Stimulated activated CD8-positive, alpha-beta memory T cell treated with anti-CD3 and anti-CD28 coated beads, Interleukin-7, amount 100 ng/mL, for 24 hours (primary cell): ENCODE results near the gene HSPH1.
"Not testable (repeated sequence)": the region's sequence is repeated elsewhere in the genome, so short reads cannot be mapped to it uniquely, and the experiment has no call there.

Source experiments
- DNase-seq: peaks from one replicate; pipeline ENCODE4 v3.0.0-alpha.2; 2020; ENCODE audit warnings: low read depth

HSPH1 gene

GRCh38 chr13:31131470-31131961, 30.2 kb downstream of the HSPH1 start:
- no peak for DNase-seq

DNA sequence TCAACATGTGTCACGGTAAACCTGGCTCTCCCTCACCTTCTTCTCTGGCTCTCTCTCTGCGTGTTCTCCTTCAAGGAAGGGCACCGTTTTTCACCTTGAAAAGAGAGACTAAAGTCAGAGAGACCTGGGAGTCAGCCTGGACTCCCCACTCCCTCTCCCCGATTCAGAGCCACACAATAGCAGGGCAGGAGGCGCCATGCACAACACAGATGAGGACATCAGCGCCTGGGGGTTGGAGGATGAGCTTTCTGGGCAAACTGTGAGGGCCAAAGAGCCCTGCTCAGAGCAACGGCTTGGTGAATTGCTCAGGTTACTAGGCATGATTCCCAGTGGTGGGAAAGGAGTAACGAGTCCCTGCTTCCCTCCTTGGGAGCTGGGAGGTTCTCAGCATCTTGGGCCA, 32.3 kb downstream of the HSPH1 start:
- DNase-seq, result no peak

DNA sequence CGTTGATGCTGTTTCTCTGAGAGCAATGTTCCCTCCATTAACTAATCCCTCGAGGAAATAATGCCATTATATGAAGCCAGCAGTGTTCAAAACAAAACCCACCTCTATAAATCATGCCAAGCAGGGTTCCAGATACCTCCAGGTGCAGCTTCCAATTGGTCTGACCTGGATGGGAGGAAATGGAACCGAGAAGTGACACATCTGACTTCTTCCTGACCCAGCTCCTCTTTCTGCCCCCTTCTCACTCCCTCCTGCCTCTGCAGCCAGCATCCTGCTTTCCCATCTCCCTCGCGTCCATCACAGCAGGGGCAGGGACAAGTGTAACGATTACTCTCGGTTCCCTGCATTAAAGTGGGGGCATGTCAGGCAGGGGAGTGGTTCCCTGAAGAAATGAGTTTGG, 37.5 kb downstream of the HSPH1 start:
- no peak for DNase-seq

GRCh38 chr13:31122544-31123260, 39.0 kb downstream of the HSPH1 start:
- DNase-seq, result no peak

GRCh38 chr13:31122143-31122542, 39.6 kb downstream of the HSPH1 start:
- DNase-seq, result no peak

GRCh38 chr13:31121379-31122140, 40.1 kb downstream of the HSPH1 start:
- DNase-seq, result no peak

DNA sequence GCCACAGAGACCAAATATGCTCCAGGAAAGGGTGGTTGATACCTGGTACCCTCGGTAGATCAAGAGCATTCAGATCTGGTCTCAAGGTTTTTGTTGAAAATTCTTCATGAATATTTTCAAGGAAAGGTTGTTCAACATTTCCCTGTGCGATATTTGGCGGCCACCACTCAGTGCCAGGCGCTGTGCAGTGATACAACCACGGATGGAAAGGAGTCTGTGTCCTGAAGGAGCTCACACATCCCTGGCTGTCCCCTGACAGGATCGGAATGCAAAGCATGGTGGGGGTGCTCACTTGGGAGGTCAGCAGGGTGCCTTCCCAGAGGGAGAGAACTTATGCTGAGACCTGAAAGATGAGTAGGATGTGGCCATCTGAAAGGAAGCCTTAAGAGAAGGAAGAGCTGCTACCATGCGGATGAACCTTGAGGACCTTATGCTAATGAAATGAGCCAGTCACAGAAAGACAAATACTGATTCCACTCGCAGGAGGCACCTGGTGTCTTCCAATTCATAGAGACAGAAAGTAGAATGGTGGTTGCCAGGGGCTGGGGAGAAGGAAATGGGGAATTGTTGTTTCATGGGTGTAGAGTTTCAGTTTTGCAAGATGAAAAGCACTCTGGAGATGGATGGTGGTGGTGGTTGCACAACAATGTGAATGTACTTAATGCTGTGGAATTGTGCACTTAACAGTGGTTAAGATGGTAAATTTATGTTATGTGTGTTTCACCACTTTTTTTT, 41.6 kb downstream of the HSPH1 start:
- no peak for DNase-seq

DNA sequence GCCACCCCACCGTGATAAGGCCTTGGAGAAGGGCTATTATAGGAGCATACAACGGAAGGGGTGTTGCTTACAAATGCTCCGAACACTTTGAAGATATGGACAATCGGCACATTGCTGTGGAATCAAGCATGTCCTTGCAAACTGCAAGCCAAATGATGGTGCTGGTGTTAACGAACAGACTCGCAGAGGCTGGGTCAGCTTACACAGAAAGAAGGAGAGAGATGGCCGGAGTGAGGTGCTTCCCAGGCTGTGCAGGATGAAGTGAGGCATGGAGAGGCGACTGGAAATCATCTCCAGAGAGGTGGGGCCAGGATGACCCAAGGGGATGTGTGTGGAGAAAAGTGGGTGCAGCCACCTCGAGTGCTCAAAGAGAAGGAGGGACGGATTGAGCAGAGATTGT, 42.2 kb downstream of the HSPH1 start:
- DNase-seq, result no peak

- no peak for DNase-seq
Measured at GRCh38 chr13:31116224-31116623, 45.5 kb downstream of the HSPH1 start.

DNA sequence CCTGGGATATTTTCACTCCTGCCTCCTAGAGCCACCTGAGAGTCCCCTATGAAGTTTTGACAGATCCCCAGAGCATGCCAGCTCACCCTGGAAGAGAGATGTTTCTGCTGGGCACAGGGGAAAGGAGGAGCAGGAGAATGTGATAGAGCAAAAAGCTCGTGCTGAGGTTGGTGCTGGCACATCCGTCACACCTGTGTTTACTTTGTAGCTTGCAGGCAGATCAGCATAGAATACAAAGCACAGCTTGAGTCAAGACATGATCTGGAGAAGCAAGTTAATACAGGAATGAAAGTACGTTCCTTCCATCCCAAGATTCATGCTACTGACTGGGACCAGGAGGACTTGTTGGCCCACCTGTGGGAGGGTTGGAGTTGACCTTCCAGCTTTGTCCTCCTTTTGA, 46.1 kb downstream of the HSPH1 start:
- DNase-seq, result no peak

- DNase-seq, result no peak
Measured at GRCh38 chr13:31114641-31115040, 47.1 kb downstream of the HSPH1 start.

- no peak for DNase-seq
Measured at GRCh38 chr13:31111136-31111535, 50.6 kb downstream of the HSPH1 start.

GRCh38 chr13:31110617-31111016, 51.1 kb downstream of the HSPH1 start:
- DNase-seq, result no peak

- DNase-seq, result no peak
Measured at GRCh38 chr13:31110169-31110568, 51.5 kb downstream of the HSPH1 start.

- DNase-seq, result no peak
Measured at GRCh38 chr13:31107109-31107508, 54.6 kb downstream of the HSPH1 start.

GRCh38 chr13:31105856-31106255, 55.8 kb downstream of the HSPH1 start:
- DNase-seq, result no peak

GRCh38 chr13:31105020-31105795, 56.5 kb downstream of the HSPH1 start:
- no peak for DNase-seq

DNA sequence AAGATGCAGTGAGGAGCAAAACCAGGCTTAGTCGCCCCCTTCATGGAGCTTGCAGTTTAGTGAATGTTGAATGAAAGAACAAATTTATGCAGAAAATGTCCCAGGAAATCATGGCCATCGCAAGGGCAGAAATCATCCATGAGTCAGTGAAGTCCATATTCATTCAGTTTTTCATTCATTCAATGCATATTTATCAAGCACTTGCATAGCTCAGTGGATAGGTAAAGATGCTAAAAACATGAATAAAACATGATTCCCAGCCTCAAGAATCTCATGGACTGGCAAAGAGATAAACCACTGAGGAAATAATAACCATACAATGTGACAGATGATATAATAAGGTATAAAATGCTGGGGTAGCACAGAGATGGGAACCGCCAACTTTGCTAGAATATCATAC, 58.8 kb downstream of the HSPH1 start:
- DNase-seq, result no peak

GRCh38 chr13:31101472-31102170, 60.1 kb downstream of the HSPH1 start:
- DNase-seq, result no peak

GRCh38 chr13:31100721-31101120, 61.0 kb downstream of the HSPH1 start:
- DNase-seq, result no peak

- not testable (repeated sequence) for DNase-seq
Measured at GRCh38 chr13:31097911-31098434, 63.7 kb downstream of the HSPH1 start.
